ENCODE measurements around the gene CLDN3.
A peak's percentile ranks its signal among the peaks of the same experiment; 100 is the strongest.
"Not testable (repeated sequence)": the region's sequence is repeated elsewhere in the genome, so short reads cannot be mapped to it uniquely, and the experiment has no call there.

The CLDN3 gene

GRCh38 chr7:73738220-73738611, 31.9 kb downstream of the CLDN3 start:
- DNase-seq (ENCODE audit: low read depth in 2 of 3, low spot score in 1 of 3), result peak in 2 of 3 donors; percentile 57 to 65

GRCh38 chr7:73737491-73738219, 32.4 kb downstream of the CLDN3 start:
- no peak for DNase-seq (ENCODE audit: low read depth in 2 of 3, low spot score in 1 of 3)

GRCh38 chr7:73736885-73737284, 33.2 kb downstream of the CLDN3 start:
- DNase-seq (ENCODE audit: low read depth in 2 of 3, low spot score in 1 of 3), result no peak

DNA sequence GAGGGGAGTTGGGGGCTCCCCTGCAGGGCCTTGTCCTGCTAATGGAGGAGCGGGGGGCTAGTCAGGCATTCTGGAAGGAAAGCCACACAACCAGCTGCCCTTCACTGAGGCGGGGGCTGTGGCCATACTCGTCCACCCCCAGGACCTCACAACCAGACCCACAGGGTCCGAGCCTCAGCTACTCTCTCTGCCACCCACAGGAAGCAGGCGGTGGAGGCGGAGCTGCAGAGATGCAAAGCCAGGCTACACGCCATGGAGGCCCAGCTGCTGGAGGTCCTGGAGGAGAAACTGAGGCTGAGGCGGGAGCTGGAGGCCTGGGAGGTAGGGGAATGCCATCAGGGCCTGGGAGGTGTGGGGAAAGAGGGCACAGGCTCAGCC, 34.6 kb downstream of the CLDN3 start:
- DNase-seq (ENCODE audit: low read depth in 2 of 3, low spot score in 1 of 3), result no peak

DNA sequence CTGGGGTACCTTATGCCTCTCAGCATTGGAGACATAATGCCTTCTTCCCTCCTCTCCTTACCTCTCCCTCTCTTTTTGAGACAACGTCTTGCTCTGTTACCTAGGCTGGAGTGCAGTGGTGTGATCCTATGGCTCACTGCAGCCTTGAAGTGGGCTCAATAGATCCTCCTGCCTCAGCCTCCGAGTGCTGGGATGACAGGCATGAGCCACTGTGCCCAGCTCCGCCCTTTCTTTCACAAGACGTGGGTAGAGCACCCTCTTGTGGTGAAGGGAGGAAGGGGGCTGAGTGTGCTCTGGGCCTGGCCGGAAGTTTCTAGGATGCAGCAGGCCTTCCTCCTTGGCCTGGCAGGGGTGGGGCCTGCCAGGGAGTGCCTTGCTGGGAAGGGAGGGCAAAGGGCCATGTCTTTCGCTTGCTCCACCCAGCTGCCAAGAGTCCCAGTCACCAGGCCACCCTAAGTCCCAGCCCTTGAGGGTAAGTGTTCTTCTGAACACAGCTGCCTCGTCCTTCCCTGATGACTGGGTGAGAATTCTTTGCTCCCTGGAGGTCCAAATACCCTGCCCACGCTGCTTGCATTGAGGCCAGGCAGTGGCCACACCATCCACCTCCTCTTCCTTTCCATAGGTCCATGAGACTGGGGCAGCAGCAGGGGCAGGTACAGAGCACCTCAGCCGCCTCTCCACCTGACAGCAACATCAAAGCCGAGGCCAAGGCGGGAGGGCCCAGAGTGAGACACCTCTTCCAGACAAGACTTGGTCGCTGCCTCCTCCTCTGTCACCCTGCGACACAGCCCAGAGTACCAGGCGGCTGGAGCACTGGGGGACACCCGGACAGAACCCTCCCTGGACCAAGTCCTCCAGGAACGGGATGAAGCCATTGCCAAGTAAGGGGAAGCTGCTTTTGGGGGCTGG, 35.2 kb downstream of the CLDN3 start:
- DNase-seq (ENCODE audit: low read depth in 2 of 3, low spot score in 1 of 3), result peak; percentile 71 to 90 (median 77)

DNA sequence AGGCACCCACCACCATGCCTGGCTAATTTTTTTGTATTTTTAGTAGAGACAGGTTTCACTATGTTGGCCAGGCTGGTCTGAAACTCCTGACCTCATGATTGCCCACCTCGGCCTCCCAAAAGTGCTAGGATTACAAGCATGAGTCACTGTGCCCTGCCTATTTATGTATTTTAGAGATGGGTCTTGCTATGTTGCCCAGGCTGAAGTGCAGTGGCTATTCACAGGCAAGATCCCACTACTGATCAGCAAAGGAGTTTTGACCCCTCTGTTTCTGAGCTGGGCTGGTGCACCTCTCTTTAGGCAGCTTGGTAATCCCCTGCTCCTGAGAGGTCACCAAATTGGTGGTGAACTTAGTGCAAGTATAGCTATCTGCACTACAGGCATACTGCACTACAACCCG, 37.7 kb downstream of the CLDN3 start:
- no peak for DNase-seq (ENCODE audit: low read depth in 2 of 3, low spot score in 1 of 3)

DNA sequence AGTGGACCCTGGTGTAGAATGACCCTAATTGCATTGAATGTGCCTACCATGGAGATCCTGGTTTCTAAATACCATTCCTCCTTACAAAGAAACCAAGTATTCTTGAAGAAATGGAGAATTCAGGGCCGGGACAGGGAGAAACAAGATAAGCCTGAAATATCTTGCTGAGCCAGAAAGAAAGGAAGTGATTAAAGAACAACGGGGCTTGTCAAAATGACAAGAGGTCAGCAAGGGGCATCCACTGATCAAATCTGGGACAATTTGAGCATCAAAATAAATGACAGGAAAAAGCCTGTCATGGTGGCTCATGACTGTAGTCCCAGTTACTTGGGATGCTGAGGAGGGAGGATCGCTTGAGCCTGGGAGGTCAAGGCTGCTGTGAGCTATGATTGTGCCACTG, 39.6 kb downstream of the CLDN3 start:
- no peak for DNase-seq (ENCODE audit: low read depth in 2 of 3, low spot score in 1 of 3)

DNA sequence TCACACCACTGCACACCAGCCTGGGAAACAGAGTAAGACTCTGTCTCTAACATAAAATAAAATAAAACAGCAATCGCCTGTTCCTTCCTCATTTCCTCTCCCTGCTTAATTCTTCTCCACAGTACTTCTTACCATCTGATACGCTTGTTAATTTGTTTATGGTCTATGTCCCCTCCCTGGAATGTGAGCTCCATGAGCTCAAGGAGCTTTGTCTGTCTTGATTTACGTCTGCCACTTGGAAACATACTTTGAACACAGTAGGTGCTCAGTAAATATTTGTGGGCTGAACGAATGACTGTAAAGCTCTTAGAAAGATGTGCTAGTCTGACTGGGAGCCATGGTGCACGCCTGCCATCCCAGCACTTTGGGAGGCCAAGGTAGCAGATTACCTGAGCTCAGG, 41.5 kb downstream of the CLDN3 start:
- no peak for DNase-seq (ENCODE audit: low read depth in 2 of 3, low spot score in 1 of 3)

DNA sequence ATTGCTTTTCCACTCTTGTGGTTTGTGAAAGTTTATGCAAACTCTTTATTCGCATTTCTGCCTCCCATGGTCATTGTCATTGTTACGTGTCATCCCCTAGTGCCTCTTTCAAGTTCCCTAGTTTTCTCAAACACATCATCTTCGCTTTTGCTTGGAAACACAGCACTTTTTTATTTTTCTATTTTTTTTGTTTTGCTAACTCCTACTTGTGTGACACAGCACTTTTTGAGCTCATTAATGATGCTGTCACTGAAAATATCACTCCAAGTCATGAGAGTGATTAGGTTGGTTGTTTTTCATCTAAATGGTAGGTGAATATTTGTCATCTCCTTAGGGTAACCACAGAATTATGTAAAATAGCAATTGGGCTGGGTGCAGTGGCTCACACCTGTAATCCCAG, 42.1 kb downstream of the CLDN3 start:
- DNase-seq (ENCODE audit: low read depth in 2 of 3, low spot score in 1 of 3), result no peak

DNA sequence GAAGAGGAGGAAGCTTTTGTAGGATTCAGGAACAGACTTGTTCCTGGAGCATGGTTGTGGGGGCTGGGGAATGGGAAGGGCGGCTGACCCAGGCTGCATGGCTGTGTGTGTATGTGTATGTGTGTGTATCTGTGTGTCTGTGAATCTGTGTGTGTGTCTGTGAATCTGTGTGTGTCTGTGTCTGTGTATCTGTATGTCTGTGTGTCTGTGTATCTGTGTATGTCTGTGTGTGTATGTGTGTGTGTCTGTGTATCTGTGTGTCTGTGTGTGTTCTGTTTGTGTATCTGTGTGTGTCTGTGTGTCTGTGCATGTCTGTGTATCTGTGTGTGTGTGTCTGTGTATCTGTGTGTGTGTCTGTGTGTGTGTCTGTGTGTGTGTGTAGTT, 44.0 kb downstream of the CLDN3 start:
- no peak for DNase-seq (ENCODE audit: low read depth in 2 of 3, low spot score in 1 of 3)

DNA sequence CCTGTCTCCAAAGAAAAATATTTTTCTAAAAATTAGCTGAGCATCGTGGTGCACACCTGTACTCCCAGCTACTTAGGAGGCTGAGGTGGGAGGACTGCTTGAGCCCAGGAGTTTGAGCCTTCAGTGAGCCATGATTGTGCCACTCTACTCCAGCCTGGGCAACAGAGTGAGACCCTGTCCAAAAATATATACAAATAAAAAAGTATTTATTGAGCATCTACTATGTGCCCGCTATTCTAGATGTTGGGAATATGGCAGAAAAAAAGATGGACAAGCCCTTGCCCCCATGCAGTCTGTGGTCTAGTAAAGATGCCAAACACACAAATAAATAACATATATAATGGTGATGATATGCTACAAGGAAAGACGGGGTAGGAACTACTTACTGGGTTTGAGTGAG, 46.3 kb downstream of the CLDN3 start:
- DNase-seq (ENCODE audit: low read depth in 2 of 3, low spot score in 1 of 3), result no peak

- DNase-seq (ENCODE audit: low read depth in 2 of 3, low spot score in 1 of 3), result no peak
These were observed 47.3 kb downstream of the CLDN3 start for GRCh38 chr7:73722785-73723184.

DNA sequence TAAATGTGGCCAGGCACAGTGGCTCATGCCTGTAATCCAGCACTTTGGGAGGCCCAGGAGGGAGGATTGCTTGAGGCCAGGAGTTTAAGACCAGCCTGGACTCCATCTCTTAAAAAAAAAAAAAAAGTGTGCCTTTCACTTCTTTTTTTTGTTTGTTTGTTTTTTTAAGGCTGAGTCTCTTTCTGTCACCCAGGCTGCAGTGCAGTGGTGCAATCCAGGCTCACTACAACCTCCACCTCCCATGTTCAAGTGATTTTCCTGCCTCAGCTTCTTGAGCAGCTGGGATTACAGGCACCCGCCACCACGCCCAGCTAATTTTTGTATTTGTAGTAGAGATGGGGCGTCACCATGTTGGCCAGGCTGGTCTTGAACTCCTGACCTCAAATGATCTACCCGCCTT, 47.9 kb downstream of the CLDN3 start:
- not testable (repeated sequence) for DNase-seq (ENCODE audit: low read depth in 2 of 3, low spot score in 1 of 3)

GRCh38 chr7:73721377-73721817, 48.7 kb downstream of the CLDN3 start:
- no peak for DNase-seq (ENCODE audit: low read depth in 2 of 3, low spot score in 1 of 3)

- DNase-seq (ENCODE audit: low read depth in 2 of 3, low spot score in 1 of 3), result not testable (repeated sequence)
These were observed 49.6 kb downstream of the CLDN3 start for GRCh38 chr7:73720443-73720842.

DNA sequence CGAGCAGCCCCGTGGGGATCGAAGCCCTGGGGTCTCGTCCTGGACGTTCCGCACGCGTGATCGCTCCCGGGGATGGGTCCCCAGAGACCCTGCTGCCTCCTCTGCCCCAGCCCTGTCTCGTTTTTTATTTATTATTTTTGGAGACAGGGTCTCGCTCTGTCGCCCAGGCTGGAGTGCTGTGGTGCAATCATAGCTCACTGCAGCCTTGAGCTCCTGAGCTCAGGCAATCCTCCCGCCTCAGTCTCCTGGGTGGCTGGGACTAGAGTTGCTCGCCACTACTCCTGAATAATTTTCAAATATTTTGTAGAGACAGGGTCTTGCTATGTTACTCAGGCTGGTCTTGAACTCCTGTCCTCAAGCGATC, 50.3 kb downstream of the CLDN3 start:
- DNase-seq (ENCODE audit: low read depth in 2 of 3, low spot score in 1 of 3), result no peak

Data from stimulated activated CD4-positive, alpha-beta T cell treated with anti-CD3 and anti-CD28 coated beads, Interleukin-12 subunit alpha, Interleukin-12 subunit beta, amount 100 ng/mL, for 48 hours (primary cell).